Left forelimb (tissue), 1 donor: ENCODE results near the gene AK3.

Experiments
- DNase-seq: peaks from one replicate; pipeline ENCODE4 v3.0.0-alpha.2; 2018; ENCODE audit warnings: low spot score

Gene AK3

DNA sequence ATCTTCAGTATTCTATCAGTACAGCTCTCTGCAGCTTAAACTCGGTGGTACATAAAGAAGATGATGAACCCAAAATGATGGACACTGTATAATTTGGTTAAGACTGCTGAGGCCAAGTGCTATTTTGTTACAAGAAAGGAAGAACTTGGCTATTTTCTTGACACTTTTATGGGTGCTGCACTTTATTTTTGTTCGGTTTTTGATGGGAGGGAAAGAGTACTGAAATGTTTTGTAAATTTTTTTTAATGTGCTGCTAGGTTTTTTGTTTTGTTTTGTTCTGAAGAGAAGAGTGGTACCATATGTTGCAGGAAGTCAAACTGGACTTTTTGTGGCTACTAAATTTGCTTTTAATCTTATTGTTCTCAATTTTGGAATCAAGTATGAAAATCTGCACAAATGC lies 35.0 kb downstream of the AK3 start:
- no peak for DNase-seq

DNA sequence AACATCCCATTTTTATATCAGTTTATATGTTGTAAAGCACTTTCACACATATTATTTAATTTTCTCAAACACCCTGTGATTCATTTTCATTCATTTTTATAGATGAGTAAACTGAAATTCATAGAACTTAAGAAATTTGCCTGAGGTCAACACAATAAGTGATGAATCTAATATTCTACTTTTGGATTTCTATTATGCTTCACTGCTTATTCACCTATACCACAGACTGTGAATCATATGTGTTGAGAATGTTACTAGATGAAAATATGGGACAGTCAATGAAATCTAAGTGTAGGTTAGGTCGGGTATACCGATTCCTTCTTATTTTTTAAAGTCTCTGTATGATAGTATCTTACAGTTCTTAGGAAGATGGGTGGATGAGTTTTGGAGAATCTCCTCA lies 36.9 kb downstream of the AK3 start:
- no peak for DNase-seq

DNA sequence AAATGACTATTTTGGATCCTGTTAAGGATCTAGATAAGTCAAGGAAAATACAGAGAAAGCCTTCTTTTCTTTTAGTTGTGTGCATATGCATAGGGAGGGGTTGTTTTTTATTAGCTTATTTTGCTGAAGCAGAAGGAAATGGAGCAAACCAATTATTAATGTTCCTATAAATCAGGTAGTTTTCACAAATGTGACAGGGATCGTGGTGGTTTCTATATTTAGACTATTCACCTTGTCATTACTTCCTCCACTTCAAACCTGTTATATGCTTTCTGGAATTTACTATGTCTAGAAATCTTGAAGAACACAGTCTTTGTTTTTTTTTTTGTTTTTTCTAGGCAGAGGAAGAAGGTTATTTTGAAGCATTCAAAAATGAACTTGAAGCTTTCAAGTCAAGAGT lies 39.5 kb downstream of the AK3 start:
- no peak for DNase-seq

DNA sequence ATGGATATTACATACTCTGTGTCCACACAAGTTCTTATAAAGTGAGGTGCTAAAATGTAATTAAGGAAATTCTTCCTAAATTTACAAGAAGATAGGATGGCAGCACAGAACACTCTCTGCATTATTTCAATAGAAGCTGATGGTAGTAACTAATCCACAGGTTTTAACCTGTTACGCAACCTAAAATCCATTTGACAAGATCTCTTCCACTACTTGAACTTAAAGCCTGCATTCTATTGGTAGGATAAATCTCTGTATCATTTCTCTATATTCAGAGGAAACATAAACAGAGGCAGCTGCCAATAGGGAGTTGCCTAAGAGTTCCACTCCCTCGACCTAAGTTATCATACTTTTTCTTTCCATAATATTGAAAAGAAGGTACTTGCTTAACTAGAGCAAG lies 40.1 kb downstream of the AK3 start:
- no peak for DNase-seq

DNA sequence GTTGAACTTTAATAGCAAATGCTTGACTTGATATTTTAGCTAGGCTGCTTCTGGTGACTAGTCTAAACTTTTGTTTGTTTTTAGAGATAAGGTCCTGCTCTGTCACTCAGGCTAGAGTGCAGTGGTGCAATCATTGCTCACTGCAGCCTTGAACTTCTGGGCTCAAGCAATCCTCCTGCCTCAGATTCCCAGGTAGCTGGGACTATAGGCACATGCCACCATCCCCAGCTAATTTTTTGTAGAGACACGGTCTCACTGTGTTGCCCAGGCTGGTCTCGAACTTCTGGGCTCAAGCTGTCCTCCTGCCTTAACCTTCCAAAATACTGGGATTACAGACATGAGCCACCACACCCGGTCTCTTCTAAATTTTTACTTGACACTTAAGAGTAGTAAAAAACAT lies 40.9 kb downstream of the AK3 start:
- DNase-seq, result no peak

DNA sequence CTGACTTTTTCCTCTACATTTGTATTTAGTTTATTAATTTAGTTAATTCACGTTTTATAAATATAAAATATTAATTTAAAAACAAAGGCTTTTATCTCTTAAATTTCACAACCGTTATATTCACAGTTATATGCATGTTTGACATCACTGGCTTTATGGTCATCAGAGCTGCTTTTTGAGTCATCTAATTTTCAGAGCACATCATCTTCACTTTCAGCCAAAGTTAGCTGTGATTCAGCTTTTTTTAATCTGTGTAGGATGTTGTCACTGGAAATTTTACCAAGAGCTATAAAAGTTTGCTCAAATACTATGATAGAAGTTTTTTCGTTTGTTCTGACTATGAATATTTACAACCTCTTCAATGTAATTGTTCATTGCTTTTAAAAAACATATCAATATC lies 49.2 kb downstream of the AK3 start:
- no peak for DNase-seq

DNA sequence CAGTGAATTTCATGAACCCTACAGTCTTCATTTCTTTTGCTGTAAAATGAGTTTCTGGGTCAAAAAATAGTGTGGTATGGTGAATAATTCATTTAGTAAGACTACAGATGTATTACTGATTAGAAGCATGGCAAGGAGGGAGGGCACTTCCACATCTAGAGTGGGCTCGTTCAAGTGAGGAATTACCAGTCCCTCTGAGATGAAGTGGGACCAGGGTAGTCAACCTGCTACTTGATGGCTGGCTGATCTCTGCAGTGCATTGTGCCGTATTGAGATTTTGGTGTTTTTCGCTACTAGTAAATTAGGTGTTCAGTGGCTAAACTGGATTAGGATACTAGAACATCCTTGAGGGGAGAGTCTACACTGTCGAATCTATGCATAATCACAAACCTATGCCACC lies 50.9 kb downstream of the AK3 start:
- DNase-seq, result no peak

DNA sequence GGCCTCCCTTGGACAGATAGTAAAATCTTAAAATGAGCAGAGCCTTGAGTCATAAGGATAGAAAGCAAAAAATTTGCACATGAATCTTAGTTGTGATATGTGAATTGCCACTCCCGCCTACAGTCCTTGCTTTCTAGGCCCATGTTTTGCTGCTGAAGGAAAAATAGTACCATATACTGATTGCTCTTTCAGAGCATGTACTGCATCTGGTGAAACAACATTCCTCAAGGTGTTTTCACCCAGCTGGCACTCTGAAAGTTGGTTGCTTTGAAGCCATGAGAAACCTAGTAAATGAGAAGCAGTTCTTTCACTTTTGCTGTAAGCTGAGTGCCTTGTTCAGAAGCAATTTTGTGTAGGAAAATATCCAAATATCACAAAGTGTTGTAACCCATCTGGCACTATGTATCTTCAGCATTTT lies 51.3 kb downstream of the AK3 start:
- no peak for DNase-seq

DNA sequence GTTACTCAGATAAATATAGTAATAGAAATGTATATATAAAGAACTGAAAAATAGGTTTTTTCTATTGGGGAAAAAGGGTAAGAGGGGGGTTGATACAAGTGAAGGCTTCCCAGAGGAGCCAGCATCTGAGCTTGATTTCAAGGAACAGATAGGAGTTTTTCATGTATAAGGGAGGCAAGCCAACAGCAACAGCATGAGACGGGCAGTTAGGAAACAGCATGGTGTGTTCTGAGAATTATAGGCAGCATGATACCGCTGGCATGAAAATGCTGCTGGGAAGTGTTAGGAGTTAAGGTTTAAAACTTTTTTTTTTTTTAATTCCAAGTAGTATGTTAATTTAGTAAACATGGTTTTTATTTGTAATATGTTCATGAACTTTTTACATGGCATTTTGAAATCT lies 52.0 kb downstream of the AK3 start:
- DNase-seq, result no peak

DNA sequence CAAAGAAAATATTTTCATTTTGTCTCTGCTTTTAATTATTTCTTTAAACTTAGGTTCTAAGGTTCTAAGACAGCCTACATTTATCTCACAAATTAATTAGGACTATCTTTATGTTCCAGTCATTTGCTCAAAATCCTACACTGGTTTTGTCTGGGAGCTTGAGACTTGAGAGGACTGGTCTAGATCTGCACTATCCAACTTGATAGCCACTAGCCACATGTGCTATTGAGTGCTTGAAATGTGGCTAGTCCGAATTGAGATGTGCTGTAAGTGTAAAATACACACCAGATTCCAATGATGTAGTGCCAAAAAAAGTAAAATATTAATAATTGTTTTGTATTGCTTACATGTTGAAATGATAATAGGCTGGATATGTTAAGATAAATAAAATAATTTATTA lies 54.4 kb downstream of the AK3 start:
- DNase-seq, result no peak

DNA sequence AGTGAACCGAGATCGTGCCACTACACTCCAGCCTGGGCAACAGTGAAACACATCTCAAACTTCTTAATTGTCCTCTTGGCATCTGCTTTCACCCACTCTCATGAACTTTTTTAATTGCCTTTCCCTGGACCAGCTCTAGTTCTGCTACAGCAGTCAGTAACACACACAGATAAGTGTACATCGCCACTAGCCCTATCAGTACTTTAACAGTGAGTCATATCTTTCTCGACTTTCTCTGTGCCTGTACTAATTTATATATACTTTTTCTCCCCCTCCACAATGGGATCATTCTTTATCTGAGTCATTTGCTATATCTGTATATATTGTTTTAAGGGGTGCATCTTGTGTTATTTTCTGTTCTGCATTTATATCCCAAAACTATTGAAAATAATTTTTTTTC lies 54.9 kb downstream of the AK3 start:
- no peak for DNase-seq

DNA sequence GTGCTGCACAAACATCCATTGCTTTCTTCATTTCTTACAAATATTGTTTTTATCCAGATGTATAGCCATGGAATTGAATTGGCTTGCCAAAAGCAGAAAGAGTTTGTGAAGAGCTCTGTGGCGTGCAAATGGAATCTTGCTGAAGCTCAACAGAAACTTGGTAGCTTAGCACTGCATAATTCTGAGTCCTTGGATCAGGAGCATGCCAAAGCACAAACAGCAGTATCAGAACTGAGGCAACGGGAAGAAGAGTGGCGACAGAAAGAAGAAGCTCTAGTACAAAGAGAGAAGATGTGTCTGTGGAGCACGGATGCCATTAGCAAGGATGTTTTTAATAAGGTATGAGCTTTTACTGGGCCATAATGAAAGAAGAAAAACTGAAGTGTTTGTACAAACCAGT lies 56.2 kb downstream of the AK3 start:
- DNase-seq, result no peak

DNA sequence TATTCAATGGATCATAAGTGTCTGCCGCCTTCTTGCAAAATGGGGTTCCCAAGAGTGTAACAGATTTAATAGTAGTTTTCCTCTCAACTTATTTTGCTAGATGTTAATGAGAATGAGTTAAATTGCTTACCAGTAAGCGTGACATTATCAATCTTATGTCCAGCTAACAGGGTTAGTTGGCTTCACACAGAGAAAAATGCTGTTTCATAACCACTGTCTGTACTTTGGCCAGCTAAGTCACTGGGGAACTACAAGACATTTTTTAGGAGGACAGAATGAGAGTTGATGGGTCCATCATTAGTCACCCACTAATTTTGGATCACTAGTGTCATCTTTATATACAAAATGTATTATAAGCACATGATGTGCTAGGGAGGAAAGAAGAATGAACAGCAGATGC lies 60.3 kb downstream of the AK3 start:
- no peak for DNase-seq

DNA sequence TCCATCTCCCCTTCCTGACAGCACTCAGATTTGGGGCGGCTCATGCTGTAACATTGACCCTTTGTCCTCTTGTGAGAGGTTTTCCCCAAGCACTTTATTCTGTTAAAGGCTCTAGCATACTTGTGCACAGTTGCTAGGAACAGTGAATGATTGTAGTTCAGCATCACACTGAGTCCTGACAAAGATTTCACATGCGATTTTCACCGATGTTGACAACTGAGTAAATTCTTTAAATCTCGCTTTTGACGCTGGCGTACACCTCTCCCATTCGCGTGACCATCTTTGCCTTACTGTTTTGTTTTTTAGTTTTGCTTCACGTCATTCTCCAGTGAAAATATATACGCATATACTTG lies 60.9 kb downstream of the AK3 start:
- no peak for DNase-seq

DNA sequence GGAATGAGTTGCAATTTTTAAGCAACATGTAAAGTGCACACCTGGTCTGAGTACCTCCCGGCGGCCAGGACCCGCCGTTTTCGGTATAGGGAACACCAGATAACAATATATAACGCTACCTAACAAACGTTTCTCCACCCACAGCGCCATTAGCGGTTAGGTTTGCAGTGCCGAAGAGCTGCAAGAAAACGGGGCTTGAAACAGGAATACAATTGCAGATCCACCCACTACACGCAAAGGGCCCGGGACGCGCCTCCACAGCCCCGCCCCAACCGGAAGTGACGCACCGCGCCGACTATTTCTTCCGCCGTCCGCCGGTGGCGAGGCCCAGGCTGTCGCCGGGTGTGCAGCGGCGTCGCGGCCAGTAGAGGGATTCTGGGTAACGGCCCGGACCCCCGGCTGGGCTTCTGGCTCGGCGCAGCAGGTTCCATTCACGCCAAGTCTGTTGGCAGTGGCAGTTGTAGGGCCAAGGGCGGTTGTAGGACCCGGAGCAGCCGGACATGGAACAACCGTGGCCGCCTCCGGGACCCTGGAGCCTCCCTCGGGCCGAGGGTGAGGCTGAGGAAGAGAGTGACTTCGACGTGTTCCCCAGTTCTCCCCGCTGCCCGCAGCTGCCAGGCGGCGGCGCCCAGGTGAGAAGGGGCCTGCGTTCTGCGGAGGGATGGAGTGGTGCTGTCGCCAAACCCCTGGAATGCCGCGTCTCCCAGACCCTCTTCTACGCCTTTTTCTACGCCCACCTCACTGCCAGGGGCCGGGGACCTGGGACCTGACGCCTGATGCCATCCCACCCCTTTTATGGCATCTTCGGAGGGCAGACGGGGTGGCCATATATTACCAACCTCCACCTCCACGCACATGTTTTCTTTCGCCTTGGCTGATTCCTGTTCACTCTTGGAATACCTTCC lies 61.5 kb downstream of the AK3 start, which contains the start of gene CDC37L1:
Gene CDC37L1, plus strand, starts transcription at position 302 of the 905 bp plus-strand sequence. Its CDS starts 199 bp downstream, at position 501.
- peak; percentile 99 for DNase-seq

DNA sequence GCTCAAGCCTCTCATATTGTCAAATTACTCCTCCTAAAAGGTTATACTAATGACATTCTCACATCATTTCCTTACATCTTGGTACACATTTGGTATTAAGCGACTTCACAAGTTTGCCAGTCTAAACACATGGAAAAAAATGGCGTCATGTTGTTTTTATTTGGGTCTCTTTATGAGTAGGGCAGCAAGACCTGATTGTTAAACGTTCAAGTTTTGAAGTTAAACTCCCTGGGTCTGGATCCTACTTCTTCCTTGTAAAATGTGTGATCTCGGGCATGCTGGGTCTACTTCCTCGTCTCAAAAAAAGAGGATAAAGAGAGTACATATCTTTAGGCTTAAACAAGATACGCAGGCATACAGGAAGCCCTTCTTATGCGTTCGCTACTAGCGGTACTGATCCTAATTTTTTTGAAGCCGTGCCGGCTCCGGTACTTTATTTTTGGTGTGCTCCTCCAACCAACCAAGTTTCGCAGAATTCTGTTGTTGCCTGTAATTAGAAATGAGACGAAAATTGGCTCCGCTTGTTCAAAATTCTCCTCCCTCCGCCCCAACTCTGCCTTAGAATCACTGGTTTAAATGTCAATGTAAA lies 62.2 kb downstream of the AK3 start:
- peak; percentile 69 for DNase-seq

DNA sequence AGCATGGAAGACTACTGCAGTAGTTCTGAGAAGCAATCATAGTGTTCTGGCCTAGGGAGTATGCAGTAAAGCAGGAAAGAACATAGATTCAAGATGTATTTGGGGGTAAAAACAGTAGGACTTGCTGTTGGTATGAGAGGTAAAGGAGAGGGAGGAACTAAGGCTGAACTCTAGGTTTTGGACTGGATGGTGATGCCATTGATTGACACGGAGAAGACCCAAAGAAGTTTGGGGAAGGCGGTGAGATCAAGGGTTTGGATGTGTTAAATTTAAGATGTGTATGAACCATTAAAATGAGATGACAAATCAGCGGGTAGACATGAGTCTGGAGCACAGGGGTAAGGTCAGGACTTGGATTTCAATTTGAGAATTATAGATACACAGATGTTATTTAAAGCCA lies 63.6 kb downstream of the AK3 start:
- no peak for DNase-seq

DNA sequence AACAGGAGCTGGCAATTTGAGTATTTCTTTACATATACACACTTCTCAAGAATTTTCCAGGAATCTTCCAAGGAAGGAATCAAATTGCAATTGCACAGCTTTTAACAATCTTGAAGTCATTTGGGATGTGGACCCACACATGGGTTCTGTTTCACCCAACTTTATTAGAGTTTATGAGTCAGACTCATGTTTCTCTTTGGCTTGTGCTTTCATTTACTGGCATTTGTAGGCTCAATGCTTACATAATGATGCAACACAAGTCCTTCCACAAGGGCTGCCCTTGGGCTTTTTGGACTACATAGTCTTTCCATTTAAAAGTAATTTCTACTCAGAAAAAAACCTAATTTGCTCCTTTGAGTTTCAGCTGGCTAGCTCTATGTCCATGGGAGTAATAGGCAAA lies 66.2 kb downstream of the AK3 start:
- no peak for DNase-seq

DNA sequence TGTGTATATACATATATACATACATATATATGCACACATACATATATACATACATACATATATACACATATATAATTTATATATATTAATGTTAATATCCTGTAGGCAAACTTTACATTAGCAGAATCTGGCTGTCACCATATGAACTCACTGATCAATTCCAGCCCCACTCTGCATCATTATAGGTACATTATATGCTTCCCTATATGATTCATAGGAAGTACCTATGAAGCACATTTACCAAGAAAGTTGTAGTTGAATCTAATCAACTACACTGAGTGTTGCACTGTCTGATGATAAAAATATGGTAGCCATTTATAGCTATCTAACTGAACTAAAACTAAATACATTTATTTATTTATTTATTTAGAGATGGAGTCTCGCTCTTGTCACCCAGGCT lies 69.3 kb downstream of the AK3 start:
- no peak for DNase-seq

DNA sequence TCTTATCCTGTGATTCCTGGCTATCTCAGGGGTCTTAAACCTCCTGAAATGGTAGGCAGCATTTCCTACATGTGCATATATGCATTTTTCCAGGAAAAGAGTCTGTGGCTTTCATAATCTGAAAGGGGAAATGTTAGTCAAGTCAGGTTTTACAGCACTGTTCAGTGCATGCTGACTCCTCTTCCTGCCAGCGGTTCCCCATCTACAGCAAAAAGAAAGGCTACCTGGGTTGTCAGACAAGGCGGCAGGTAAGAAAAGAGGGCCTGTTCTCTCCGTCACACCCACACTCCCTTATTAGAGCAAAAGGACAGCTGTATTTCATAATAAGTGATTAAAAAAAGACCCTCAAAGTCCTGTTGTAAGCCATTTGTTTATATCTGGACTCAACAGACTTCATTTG lies 70.4 kb downstream of the AK3 start:
- DNase-seq, result no peak

DNA sequence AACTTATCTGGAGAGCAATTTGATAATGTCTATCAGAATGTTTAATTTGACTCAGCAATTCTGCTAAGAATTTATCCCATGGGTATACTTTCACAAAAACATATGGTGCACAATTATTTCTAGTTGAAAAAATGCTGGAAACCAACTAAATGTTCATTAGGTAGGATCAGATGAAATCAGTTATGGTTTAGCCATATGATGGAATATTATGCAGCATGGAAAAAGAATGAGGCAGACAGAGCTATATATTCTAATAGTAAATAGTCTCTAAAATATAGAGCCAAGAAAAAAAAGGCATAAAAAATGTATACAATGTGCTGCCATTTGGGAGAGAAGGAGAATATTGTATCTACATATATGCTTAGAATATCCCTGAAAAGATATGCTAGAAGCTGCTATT lies 71.1 kb downstream of the AK3 start:
- no peak for DNase-seq

DNA sequence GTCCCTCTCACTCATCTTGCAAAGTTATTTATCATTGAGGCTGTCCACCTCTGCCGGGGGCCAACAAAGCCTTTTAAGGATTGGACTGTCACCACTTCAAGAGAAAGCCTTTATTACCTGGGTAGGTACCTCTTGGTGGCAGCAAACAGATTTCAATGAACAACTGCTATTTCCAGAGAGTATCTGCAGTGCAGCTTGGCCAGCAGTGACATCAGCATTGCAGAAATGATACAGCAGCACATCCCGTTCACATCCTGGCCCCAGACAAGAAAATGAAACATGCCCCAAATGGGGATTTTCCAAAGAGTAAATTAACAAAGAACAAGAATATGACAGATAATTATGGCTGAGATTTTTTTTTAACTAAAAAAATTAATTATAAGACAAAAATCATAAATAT lies 72.4 kb downstream of the AK3 start:
- no peak for DNase-seq

DNA sequence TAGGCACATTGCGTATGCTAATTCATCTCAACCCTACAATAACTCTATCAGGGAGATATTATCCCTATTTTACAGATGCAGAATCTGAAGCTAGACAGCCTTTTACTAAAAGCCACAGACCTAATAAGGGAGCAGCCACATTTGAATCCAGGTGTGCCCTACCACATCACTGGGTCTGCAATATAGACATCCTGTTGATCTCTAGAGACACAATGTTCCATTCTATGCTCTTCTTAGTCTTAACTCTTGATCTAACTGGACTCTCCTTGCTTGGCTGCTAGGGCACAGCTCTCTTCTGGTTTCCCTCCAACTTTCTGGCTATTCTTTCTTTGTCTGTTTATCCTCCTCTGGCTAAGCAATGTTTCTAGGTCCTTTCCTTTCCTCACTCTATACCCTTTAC lies 73.3 kb downstream of the AK3 start:
- no peak for DNase-seq
